Neuronal stem cell (in vitro differentiated cells): ENCODE results near the gene LGALS9B.
"Not testable (repeated sequence)": the region's sequence is repeated elsewhere in the genome, so short reads cannot be mapped to it uniquely, and the experiment has no call there.

Experiments used
- DNase-seq: peaks from one replicate; pipeline ENCODE4 v3.0.0-alpha.2; 2013; ENCODE audit warnings: low spot score
- H2AFZ ChIP-seq: one replicate; pipeline ENCODE4 v1.6.1; 2013; ENCODE audit warnings: mild to moderate bottlenecking, low read length, inconsistent platforms
- H2AK5ac ChIP-seq: 2 replicates; pipeline ENCODE4 v1.6.1; 2013; ENCODE audit warnings: low read depth, mild to moderate bottlenecking, inconsistent platforms, low read length, moderate library complexity, mixed read lengths
- H2BK120ac ChIP-seq: 2 replicates; pipeline ENCODE4 v1.6.1; 2013; ENCODE audit warnings: low read depth, mild to moderate bottlenecking, inconsistent platforms, low read length, moderate library complexity, mixed read lengths
- H2BK12ac ChIP-seq: one replicate; pipeline ENCODE4 v1.6.1; 2013; ENCODE audit warnings: low read length, inconsistent platforms
- H2BK15ac ChIP-seq: 2 replicates; pipeline ENCODE4 v1.6.1; 2013; ENCODE audit warnings: mild to moderate bottlenecking, low read length, inconsistent platforms, mixed read lengths
- H2BK5ac ChIP-seq: one replicate; pipeline ENCODE4 v1.6.1; 2013; ENCODE audit warnings: inconsistent platforms, mild to moderate bottlenecking, low read length, moderate library complexity
- H3K14ac ChIP-seq: one replicate; pipeline ENCODE4 v1.6.1; 2013; ENCODE audit warnings: low read length, inconsistent platforms
- H3K18ac ChIP-seq: 2 replicates; pipeline ENCODE4 v1.6.1; 2013; ENCODE audit warnings: low read length, inconsistent platforms
- H3K23ac ChIP-seq: 2 replicates; pipeline ENCODE4 v1.6.1; 2013; ENCODE audit warnings: low read depth, mild to moderate bottlenecking, mixed read lengths, low read length, inconsistent platforms; ENCODE audit not compliant: poor library complexity
- H3K27ac ChIP-seq: replicated peaks from 3 replicates; pipeline ENCODE4 v1.5.1; 2013; ENCODE audit warnings: low read length, inconsistent platforms
- H3K27me3 ChIP-seq, 3 experiments: 2 replicates each; pipeline ENCODE4 v1.6.1; 2013; ENCODE audit warnings: low read length in 3 of 3, mild to moderate bottlenecking in 2 of 3, inconsistent platforms in 1 of 3, low read depth in 1 of 3, mixed read lengths in 1 of 3, moderate library complexity in 1 of 3; ENCODE audit not compliant: control insufficient read depth in 3 of 3, insufficient read depth in 3 of 3
- H3K36me3 ChIP-seq, 2 donors: replicated peaks in 1 of 2; 2 replicates each; pipeline ENCODE4 v1.6.1; 2013; ENCODE audit warnings: low read length in 2 of 2; ENCODE audit not compliant: control insufficient read depth in 2 of 2, insufficient read depth in 2 of 2
- H3K4ac ChIP-seq: 2 replicates; pipeline ENCODE4 v1.6.1; 2013; ENCODE audit warnings: inconsistent platforms, mild to moderate bottlenecking, low read length, moderate library complexity
- H3K4me1 ChIP-seq, 2 donors: 1 replicate in 1 of 2; 2 replicates in 1 of 2; pipeline ENCODE4 v1.6.1; 2013; ENCODE audit warnings: low read length in 2 of 2, low read depth in 1 of 2; ENCODE audit not compliant: control insufficient read depth in 2 of 2, insufficient read depth in 1 of 2
- H3K4me2 ChIP-seq: one replicate; pipeline ENCODE4 v1.6.1; 2013; ENCODE audit warnings: mild to moderate bottlenecking, low read length, inconsistent platforms; ENCODE audit not compliant: insufficient read depth, poor library complexity, severe bottlenecking
- H3K4me3 ChIP-seq, 2 donors: 2 replicates each; pipeline ENCODE4 v1.5.1; 2013; ENCODE audit warnings: low read length in 2 of 2, mild to moderate bottlenecking in 2 of 2, inconsistent platforms in 1 of 2, moderate library complexity in 1 of 2
- H3K79me1 ChIP-seq: one replicate; pipeline ENCODE4 v1.6.1; 2013; ENCODE audit warnings: low read depth, mild to moderate bottlenecking, inconsistent platforms, low read length, moderate library complexity
- H3K9ac ChIP-seq: one replicate; pipeline ENCODE4 v1.6.1; 2013; ENCODE audit warnings: mild to moderate bottlenecking, low read depth, low read length, inconsistent platforms; ENCODE audit not compliant: poor library complexity
- H3K9me3 ChIP-seq, 2 donors: replicated peaks in 1 of 2; 2 replicates each; pipeline versions ENCODE3 to v1.6.1; 2013; ENCODE audit warnings: low read length in 2 of 2, mild to moderate bottlenecking in 2 of 2, inconsistent platforms in 1 of 2, low read depth in 1 of 2, mixed read lengths in 1 of 2, moderate library complexity in 1 of 2; ENCODE audit not compliant: control insufficient read depth in 2 of 2, insufficient read depth in 1 of 2
- H4K8ac ChIP-seq: one replicate; pipeline ENCODE4 v1.6.1; 2013; ENCODE audit warnings: low read depth, mild to moderate bottlenecking, inconsistent platforms, low read length, moderate library complexity
- H4K91ac ChIP-seq: one replicate; pipeline ENCODE4 v1.6.1; 2013; ENCODE audit warnings: low read length, low read depth, mild to moderate bottlenecking, inconsistent platforms; ENCODE audit not compliant: poor library complexity
- WGBS, 2 donors: extraction: QIAGEN DNeasy Blood & Tissue Kit; methylation state at CpG; one replicate each; pipeline ENCODE4 v1.1.7; 2013; ENCODE audit warnings: missing lambda C conversion rate in 2 of 2, mixed read lengths in 1 of 2; ENCODE audit not compliant: insufficient read length in 2 of 2, insufficient replicate concordance in 1 of 2; ENCODE audit errors: extremely low coverage in 2 of 2; 5-methylcytosine and 5-hydroxymethylcytosine counted together

Gene LGALS9B

DNA sequence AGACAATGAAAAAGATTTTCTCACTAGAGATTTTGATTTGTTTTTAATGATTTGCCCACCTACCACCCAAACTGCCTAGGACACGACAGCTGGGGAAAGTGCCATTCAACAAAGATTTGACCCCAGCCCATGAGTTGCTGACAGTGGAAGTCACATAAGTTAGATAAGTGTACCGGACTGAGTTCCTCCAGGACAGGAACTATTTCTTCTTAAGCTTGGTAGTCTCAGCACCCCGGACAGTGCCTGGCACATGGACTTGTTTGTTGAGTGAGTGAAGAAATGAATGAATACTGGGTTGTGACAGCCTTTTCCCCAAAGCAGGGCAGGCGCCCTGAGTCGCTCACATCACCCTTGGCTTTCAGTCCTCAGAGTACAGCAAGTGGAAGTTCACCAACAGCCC, 26.7 kb downstream of the LGALS9B start:
- not testable (repeated sequence) for H4K8ac ChIP-seq, H3K36me3 ChIP-seq, H2BK15ac ChIP-seq, H3K4me3 ChIP-seq, H3K4me1 ChIP-seq, H2BK5ac ChIP-seq, H3K18ac ChIP-seq, DNase-seq, H4K91ac ChIP-seq, H2BK120ac ChIP-seq, H2AFZ ChIP-seq, H3K9ac ChIP-seq, H3K23ac ChIP-seq, H3K14ac ChIP-seq, H2BK12ac ChIP-seq, H3K27me3 ChIP-seq, H3K79me1 ChIP-seq, H3K27ac ChIP-seq, H3K4me2 ChIP-seq, H2AK5ac ChIP-seq, H3K4ac ChIP-seq, H3K9me3 ChIP-seq
- WGBS, 2 donors, result no CpG with 5 or more reads among the region's 5 CpGs

DNA sequence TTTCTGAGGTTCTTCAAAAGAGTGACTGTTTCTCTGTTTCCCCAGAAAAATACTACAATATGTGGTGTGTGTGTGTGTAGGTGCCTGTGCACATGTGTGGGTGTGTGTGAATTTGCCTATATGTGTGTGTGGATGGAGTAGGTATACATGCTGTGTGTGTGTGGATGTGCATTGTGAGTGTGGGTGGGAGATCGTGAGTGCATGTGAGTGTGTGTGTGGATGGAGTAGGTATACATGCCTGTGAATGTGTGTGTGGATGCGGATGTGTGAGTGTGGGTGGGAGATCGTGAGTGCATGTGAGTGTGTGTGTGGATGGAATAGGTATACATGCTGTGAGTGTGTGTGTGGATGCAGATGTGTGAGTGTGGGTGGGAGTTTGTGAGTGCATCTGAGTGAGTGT, 32.2 kb downstream of the LGALS9B start:
- not testable (repeated sequence) for H3K4ac ChIP-seq, H2BK15ac ChIP-seq, H3K14ac ChIP-seq, H2BK5ac ChIP-seq, H3K36me3 ChIP-seq, H3K18ac ChIP-seq, H4K8ac ChIP-seq, H3K27me3 ChIP-seq, H3K4me2 ChIP-seq, DNase-seq, H3K4me1 ChIP-seq, H2BK12ac ChIP-seq, H2AFZ ChIP-seq, H3K4me3 ChIP-seq, H2BK120ac ChIP-seq, H3K9me3 ChIP-seq, H4K91ac ChIP-seq, H3K23ac ChIP-seq, H3K27ac ChIP-seq, H3K79me1 ChIP-seq, H2AK5ac ChIP-seq, H3K9ac ChIP-seq
- no CpG with 5 or more reads among the region's 3 CpGs for WGBS, 2 donors

DNA sequence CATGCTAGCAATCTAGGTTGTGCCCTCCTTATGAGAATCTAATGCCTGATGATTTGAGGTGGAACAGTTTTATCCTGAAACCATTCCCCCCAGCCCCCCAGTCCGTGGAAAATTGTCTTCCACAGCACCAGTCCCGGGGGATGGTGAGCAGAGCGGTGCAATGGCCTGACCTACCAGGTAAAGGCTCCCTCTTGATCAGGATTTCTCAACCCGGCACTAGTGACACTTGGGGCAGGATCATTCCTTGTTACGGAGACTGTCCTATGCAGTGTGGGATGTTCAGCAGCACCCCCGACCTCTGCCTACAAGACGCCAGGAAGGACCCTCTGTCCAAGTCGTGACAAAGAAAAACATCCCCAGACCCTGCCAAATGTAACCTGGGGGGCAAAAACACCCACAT, 34.0 kb downstream of the LGALS9B start:
- not testable (repeated sequence) for H3K4me1 ChIP-seq

DNA sequence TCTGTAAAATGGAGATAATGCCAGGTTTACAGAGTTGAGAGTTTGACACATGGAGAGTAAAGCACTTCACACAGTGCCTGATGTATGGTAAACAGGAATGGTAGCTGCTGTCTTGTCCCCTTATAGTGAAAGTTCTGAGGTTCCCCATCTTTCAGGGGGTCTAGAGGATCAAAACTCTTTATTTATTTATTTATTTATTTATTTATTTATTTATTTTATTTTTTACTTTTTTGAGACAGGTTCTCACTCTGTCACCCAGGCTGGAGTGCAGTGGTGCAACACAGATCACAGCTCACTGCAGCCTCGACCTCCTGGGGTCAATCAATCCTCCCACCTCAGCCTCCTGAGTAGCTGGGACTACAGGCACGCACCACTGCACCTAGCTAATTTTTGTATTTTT, 40.1 kb downstream of the LGALS9B start:
- not testable (repeated sequence) for H3K4me3 ChIP-seq, H4K91ac ChIP-seq, H4K8ac ChIP-seq, DNase-seq, H2AFZ ChIP-seq, H3K36me3 ChIP-seq, H3K9ac ChIP-seq, H3K23ac ChIP-seq, H3K79me1 ChIP-seq, H2BK15ac ChIP-seq, H3K27ac ChIP-seq, H3K18ac ChIP-seq, H3K4ac ChIP-seq, H3K9me3 ChIP-seq, H3K14ac ChIP-seq, H2BK5ac ChIP-seq, H2BK120ac ChIP-seq, H3K4me2 ChIP-seq, H2BK12ac ChIP-seq, H3K4me1 ChIP-seq, H2AK5ac ChIP-seq, H3K27me3 ChIP-seq
- WGBS, 2 donors, result no CpG with 5 or more reads among the region's 2 CpGs

More for the DNA sequence above, 34.0 kb downstream of the LGALS9B start:
- not testable (repeated sequence) for DNase-seq, H3K9me3 ChIP-seq, H3K27ac ChIP-seq, H2BK5ac ChIP-seq, H3K79me1 ChIP-seq, H2BK12ac ChIP-seq, H3K23ac ChIP-seq, H3K9ac ChIP-seq, H3K27me3 ChIP-seq, H4K8ac ChIP-seq, H4K91ac ChIP-seq, H3K14ac ChIP-seq, H2BK15ac ChIP-seq, H3K18ac ChIP-seq, H3K36me3 ChIP-seq, H3K4ac ChIP-seq, H2BK120ac ChIP-seq, H2AK5ac ChIP-seq, H2AFZ ChIP-seq, H3K4me2 ChIP-seq, H3K4me3 ChIP-seq
- WGBS, 2 donors, result no CpG with 5 or more reads among the region's 8 CpGs
